Measurements from ENCODE around the gene SYNC.
"Not testable (repeated sequence)": the region's sequence is repeated elsewhere in the genome, so short reads cannot be mapped to it uniquely, and the experiment has no call there.

Gene SYNC

GRCh38 chr1:32724678-32725614 lies 22.4 kb upstream of the SYNC start:
- peak; percentile 37 for DNase-seq

DNA sequence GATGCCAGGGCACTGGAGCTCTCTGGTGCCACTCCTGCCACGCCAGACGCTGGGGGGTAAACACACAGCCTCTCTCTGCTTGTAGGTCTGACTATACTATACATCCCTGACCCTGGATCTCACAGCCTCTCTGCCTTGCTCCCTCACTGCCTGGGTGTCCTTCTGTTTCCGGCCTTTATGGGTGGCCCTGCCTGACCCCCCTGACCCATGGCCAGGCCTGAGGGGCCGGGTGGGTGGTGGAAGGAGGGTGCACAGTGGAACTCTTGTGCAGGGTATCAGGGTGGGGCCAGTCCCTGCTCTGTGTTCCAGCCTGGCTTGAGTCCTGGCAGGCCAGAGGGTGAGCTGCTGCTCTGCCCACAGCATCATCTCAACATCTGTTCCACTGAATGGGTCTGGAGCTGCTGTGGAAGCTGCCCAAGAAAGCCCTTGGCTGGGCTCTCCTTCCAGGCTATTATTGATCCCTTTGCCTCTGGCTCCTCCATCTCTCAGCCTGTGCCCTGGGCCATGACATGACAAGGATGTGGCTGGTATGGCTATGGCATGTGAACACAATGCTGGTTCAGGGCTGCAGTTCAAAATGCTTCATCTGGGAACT lies 17.2 kb upstream of the SYNC start:
- DNase-seq, result no peak

DNA sequence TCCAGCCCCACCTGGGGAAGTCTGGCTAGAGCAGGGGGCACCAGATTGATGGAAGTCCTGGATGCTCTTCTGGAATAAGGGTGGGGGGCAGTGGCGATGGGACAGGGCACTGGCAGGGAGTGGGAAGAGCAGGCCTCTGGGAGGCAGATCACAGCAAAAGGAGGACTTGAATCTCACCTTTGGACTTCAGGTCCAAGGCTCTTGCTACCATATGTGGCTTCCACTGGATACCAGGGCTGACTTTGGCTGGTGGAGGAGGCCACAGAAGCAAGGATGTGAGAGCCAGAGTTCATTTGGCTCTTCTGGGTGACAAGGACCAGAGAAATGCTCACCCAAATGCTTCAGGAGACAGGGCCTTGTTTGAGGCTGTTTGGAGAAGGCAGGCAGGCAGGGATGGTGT lies 16.0 kb upstream of the SYNC start:
- no peak for DNase-seq

- no peak for DNase-seq
Observed at GRCh38 chr1:32718036-32718435, 15.5 kb upstream of the SYNC start.

DNA sequence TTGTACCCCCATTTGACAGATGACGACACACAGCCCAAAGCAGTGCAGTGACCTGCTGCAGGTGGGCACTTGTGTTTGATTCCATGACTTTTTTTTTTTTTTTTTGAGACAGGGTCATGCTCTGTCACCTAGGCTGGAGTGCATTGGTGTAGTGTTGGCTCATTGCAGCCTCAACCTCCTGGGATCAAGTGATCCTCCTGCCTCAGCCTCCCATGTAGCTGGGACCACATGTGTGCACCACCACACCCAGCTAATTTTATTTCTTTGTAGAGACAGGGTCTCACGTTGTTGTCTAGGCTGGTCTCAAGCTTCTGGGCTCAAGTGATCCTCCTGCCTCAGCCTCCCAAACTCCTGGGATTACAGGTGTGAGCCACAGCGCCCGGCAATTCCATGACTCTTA lies 14.9 kb upstream of the SYNC start:
- no peak for DNase-seq

- DNase-seq, result peak; percentile 100
Observed at GRCh38 chr1:32716312-32717148, 14.0 kb upstream of the SYNC start.

GRCh38 chr1:32715901-32716311 lies 13.3 kb upstream of the SYNC start:
- DNase-seq, result no peak

GRCh38 chr1:32714277-32714676 lies 11.7 kb upstream of the SYNC start:
- no peak for DNase-seq

DNA sequence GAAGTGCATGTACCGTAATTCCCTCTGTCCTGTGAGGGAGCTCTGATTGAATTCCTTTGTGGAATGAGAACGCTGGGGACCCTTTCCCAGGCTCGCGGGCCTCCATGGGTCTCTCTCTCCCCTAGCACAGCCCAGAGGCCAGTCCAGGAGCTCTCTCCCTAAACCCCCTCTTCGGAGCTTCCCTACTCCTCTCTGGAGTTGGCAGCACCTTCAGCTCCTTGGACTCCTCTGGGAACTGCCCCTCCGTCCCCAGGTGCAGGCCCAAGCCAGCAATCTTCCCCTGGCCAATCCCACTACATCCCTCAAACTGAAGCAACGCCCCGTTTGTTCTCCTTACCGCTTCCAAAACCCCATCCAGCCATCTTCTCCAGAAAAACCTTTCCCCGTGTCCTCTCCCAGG lies 10.5 kb upstream of the SYNC start:
- no peak for DNase-seq

GRCh38 chr1:32711221-32711620 lies 8.7 kb upstream of the SYNC start:
- DNase-seq, result not testable (repeated sequence)

- no peak for DNase-seq
Observed at GRCh38 chr1:32709476-32709875, 6.9 kb upstream of the SYNC start.

DNA sequence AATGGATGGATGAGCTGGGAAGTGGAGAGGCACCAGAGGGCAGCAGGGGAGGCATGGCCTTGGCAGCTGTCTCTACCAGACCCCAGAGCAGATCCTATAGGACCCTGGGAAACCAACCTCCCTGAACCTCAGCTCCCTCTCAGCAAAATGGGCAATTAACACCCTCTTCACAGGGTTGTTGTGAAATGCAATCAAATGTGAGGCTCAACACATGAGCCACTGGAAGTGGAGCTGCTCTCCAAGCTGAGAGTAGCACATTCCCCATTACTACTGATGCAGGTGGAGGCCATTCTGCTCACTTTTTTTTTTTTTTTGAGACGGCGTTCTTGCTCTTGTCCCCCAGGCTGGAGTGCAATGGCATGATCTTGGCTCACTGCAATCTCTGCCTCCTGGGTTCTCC lies 6.5 kb upstream of the SYNC start:
- DNase-seq, result no peak

GRCh38 chr1:32706491-32706890 lies 3.9 kb upstream of the SYNC start:
- no peak for DNase-seq

DNA sequence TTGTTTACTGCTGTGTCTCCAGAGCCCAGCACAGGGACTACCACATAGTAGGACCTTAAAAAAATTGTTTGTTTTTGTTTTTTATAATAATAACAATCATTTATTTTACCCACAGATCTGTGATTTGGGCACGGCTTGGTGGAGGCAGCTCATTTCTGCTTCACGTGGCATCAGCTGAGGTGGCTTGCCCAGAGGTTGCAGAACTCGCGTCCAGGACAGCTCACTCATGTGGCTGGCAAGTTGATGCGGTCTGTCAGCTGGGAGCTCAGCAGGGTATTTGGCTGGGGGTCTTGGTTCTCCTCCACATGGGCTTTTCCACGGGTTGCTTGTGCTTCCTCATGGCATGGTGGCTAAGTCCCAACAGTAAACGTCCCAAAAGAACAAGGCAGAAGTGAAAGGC lies 2.9 kb upstream of the SYNC start:
- no peak for DNase-seq

DNA sequence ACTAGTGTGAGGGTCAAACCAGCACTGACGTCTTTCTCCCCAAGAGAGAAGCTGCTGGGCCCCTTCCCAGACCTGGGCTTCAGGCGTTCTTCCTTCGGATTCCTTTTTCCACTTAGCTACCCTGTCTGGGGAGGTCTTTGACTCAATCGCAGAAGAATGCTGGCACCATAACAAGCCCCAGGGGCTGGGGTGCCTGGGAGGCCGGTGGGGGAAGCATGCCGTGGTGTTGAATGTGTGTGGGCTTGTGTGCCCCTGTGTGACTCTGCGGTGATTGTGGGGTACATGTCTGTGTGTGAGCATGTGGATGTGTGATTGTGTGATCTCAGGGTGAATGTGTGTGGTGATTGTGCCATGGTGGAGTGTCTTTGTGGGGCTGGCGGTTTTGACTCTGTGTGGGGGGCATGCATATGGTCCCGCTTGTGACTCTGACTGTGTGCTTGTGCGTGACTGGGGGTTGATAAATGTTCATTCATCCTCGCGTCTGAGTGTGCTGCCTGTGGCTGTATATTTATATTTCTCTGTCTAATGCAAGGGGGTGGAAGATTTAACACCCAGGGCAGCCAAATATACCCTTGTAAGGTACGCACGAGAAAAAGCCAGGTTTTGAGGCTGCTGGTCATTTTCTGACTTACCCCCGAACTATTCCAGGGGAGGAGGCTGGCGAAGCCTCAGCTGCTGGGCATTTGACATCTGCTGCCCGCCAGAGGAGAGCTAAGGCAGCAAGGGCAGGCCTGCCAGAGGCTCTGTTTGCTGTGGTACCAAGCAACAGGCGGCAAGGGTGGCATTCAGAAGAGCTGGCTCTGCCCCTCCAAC lies 1.1 kb upstream of the SYNC start:
- DNase-seq, result no peak

- DNase-seq, result no peak
Observed at GRCh38 chr1:32701951-32702598, 495 bp downstream of the SYNC start.

DNA sequence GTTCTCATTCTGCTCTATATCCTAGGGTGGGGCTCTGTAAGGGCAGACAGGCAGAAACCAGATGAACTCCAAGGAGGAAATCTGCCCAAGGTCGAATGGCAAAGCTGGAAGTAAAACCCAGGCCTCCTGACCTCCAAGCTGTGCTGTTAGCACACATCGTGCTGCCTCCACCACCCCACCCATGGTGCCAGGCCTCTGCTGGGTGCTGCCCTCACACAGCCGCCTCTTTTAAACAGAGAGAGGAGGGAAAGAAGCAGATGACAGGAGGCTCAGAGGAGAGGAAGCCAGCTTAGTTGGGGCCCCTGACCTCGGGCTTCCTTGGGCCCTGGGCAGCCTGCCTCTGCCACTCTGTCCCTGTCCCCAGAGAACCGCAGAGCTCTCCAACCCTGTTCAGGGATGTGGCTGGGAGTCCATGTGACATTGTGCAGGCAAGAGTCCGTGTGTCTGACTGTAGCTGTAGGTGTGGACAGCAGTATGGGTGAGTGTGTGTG lies 1.1 kb downstream of the SYNC start:
- DNase-seq, result no peak

GRCh38 chr1:32696996-32697395 lies 5.6 kb downstream of the SYNC start:
- DNase-seq, result not testable (repeated sequence)

- no peak for DNase-seq
Observed at GRCh38 chr1:32696041-32696440, 6.5 kb downstream of the SYNC start.

DNA sequence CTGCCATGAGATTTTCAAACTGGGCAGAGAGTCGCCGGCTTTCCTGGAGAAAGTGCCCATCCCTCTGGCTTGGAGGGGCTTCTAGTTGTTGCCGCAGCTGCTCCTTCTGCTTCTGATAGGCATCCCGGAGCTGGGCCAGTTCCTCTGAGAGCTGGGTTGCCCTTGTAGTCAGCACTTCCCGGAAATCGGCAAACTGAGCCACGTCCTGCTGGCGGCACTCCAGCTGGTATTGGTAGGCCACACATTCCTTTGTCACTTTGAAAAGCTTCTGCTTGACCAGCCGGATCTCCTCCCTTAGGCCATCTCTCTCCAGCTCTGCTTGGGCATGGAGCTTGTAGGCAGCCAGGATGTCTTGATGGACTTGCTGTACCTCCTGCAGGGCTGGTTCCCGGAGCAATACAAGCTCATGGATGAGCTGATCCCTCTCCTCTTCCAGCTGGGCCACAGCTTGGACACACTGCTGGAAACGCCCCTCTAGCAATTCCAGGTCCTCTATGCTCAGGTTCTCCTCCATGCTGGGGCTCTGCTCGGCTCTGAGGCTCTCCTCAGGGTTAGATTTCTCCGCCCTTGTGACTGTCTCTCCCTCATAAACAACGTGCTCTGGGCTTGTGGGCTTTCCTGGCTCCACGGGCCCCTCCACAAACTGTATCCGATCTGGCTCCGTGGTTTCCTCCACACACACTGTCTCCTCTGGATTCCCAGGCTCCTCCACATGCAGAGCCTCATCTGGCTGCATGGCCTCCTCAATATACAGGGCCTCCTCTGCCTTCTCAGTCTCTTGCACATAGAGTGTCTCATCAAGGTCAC lies 7.3 kb downstream of the SYNC start:
- DNase-seq, result no peak

All from NCI-H774 (cell line).